Right renal pelvis (tissue), 4 donors: ENCODE data around the gene HOXD12. TPM values are rescaled to one million over a fixed set of nuclear protein-coding genes. Genes with fewer than 3 reads are reported as not detected.

Source experiments
- DNase-seq, 4 donors: peaks; one replicate each; pipeline ENCODE4 v3.0.0-alpha.2; 2013; ENCODE audit warnings: low read depth in 4 of 4, low spot score in 3 of 4, missing footprints in 1 of 4
- polyA plus RNA-seq, 4 donors: library from polyadenylated mRNA; unstranded; fragments of 120-200 nt; gene quantifications; one replicate each; pipeline ENCODE4 v1.2.1, GENCODE V29; 2013; ENCODE audit not compliant: insufficient read length in 4 of 4

The HOXD12 gene
- polyA plus RNA-seq, 4 donors: 0.20 to 0.35 (median 0.26) TPM

- DNase-seq: no peak
Measured at GRCh38 chr2:176117823-176118371, 18.3 kb downstream of the HOXD12 start.

GRCh38 chr2:176118601-176119339, 19.2 kb downstream of the HOXD12 start:
- DNase-seq: no peak

- DNase-seq: no peak
Measured at GRCh38 chr2:176120364-176121189, 21.0 kb downstream of the HOXD12 start.

GRCh38 chr2:176121190-176122051, 21.8 kb downstream of the HOXD12 start:
- no peak for DNase-seq

- no peak for DNase-seq
Measured at GRCh38 chr2:176122052-176122682, 22.6 kb downstream of the HOXD12 start.

- DNase-seq: no peak
Measured at GRCh38 chr2:176122683-176123410, 23.3 kb downstream of the HOXD12 start, which contains the start of gene HOXD9. HOXD9 (plus strand) TSS chr2:176122719; CDS start chr2:176122769, 50 bp downstream.

- no peak for DNase-seq
Measured at GRCh38 chr2:176123411-176124109, 24.0 kb downstream of the HOXD12 start.

GRCh38 chr2:176124110-176124946, 24.7 kb downstream of the HOXD12 start:
- no peak for DNase-seq

- no peak for DNase-seq
Measured at GRCh38 chr2:176124947-176125771, 25.6 kb downstream of the HOXD12 start.

- DNase-seq: no peak
Measured at GRCh38 chr2:176125772-176126054, 26.1 kb downstream of the HOXD12 start.

- DNase-seq: no peak
Measured at GRCh38 chr2:176126929-176127773, 27.6 kb downstream of the HOXD12 start.

- DNase-seq: no peak
Measured at GRCh38 chr2:176127774-176128072, 28.1 kb downstream of the HOXD12 start.

- no peak for DNase-seq
Measured at GRCh38 chr2:176128172-176128981, 28.8 kb downstream of the HOXD12 start.

GRCh38 chr2:176128982-176129796, 29.6 kb downstream of the HOXD12 start, which contains the start of gene HOXD8:
HOXD8 (plus strand) TSS chr2:176129705; CDS start chr2:176130367, 662 bp downstream.
- DNase-seq: no peak

GRCh38 chr2:176129813-176130146, 30.2 kb downstream of the HOXD12 start:
- no peak for DNase-seq
